A549 (cell line): Measurements from ENCODE around the gene LRP1. TPM values are rescaled to one million over a fixed set of nuclear protein-coding genes. Genes with fewer than 3 reads are reported as not detected.

Experiments used
- ATAC-seq, 2 experiments: fragments of 200-7000 bp in 1 of 2; fragments of >200 bp in 1 of 2; cut with Nextera tagmentation in 1 of 2; cut with Tn5 transposase in 1 of 2; 3 replicates each; pipeline versions ENCODE4 v1.8.0 to v1.9.1; 2018 to 2020; ENCODE audit warnings: mild to moderate bottlenecking in 1 of 2, moderate library complexity in 1 of 2
- CTCF ChIA-PET: fragments of 300-600 bp; sonication (Branson Sonifier 250); formaldehyde crosslinking; extraction: SDS; loops from one replicate; lab custom pipeline; 2021; ENCODE audit warnings: antibody characterized with exemption, inconsistent platforms; lab: Yijun Ruan, JAX
- POLR2A ChIA-PET: fragments of 350-600 bp; formaldehyde crosslinking; extraction: SDS; loops from one replicate; lab custom pipeline; 2021; ENCODE audit warnings: antibody characterized with exemption, inconsistent platforms; lab: Yijun Ruan, JAX
- DNase-seq, 2 experiments: peaks; one replicate each; pipeline versions ENCODE4 v3.0.0 to v3.0.0-alpha.2; 2011 to 2016; ENCODE audit warnings: low read depth in 1 of 2, low spot score in 1 of 2
- FAIRE-seq: peaks from 2 replicates; lab custom pipeline; 2011; peaks lifted over from hg19 to GRCh38; lab: Jason Lieb, UNC
- H3K27ac ChIP-seq, 2 experiments: fragments of >200 bp; sonication (Bioruptor Twin); formaldehyde crosslinking; 3 replicates each; pipeline ENCODE4 v1.5.1; 2016 to 2017
- H3K4me1 ChIP-seq: fragments of >200 bp; sonication (Bioruptor Twin); formaldehyde crosslinking; 3 replicates; pipeline ENCODE4 v1.6.1; 2016
- H3K4me2 ChIP-seq: fragments of >200 bp; sonication (Bioruptor Twin); formaldehyde crosslinking; 3 replicates; pipeline ENCODE4 v1.6.1; 2016
- H3K4me3 ChIP-seq: fragments of >200 bp; sonication (Bioruptor Twin); formaldehyde crosslinking; 3 replicates; pipeline ENCODE4 v1.5.1; 2016
- H3K9me3 ChIP-seq: fragments of >200 bp; sonication (Bioruptor Twin); formaldehyde crosslinking; 3 replicates; pipeline ENCODE4 v1.6.1; 2016
- ELK1 ChIP-seq: fragments of 150-350 bp; IDR thresholded peaks from 2 replicates; pipeline ENCODE4 v1.6.1; 2014; ENCODE audit warnings: low read depth, mild to moderate bottlenecking, low read length
- ESRRA ChIP-seq: fragments of 150-350 bp; IDR thresholded peaks from 2 replicates; pipeline ENCODE4 v1.6.1; 2014; ENCODE audit warnings: mild to moderate bottlenecking, low read length, borderline replicate concordance
- FOSL2 ChIP-seq, 2 experiments: fragments of 450-650 bp in 1 of 2; fragments of >200 bp in 1 of 2; sonication (Bioruptor Twin) in 1 of 2; formaldehyde crosslinking; IDR thresholded peaks; 2 replicates each; pipeline versions ENCODE4 v1.5.0 to v1.6.1; 2016 to 2020; ENCODE audit warnings: mild to moderate bottlenecking in 1 of 2, moderate library complexity in 1 of 2
- HDAC2 ChIP-seq: fragments of 200-600 bp; sonication (generic); IDR thresholded peaks from 2 replicates; pipeline ENCODE4 v1.6.1; 2016
- HMGXB4 ChIP-seq: fragments of 250-450 bp; sonication (Bioruptor Pico); IDR thresholded peaks from 2 replicates; pipeline ENCODE4 v1.5.0; 2021; ENCODE audit warnings: mild to moderate bottlenecking, moderate library complexity, borderline replicate concordance
- HOXA7 ChIP-seq: fragments of 250-450 bp; sonication (Bioruptor Pico); IDR thresholded peaks from 2 replicates; pipeline ENCODE4 v1.5.0; 2020; ENCODE audit warnings: mild to moderate bottlenecking, moderate library complexity
- KDM1A ChIP-seq: fragments of 200-600 bp; sonication (generic); IDR thresholded peaks from 2 replicates; pipeline ENCODE4 v1.6.1; 2016; ENCODE audit warnings: low read depth, mild to moderate bottlenecking
- MAFK ChIP-seq: fragments of 450-650 bp; IDR thresholded peaks from 2 replicates; pipeline ENCODE4 v1.6.1; 2014; ENCODE audit not compliant: partially characterized antibody
- NFE2L2 ChIP-seq: fragments of 150-350 bp; conservative IDR thresholded peaks from 2 replicates; pipeline ENCODE4 v1.6.1; 2014; ENCODE audit warnings: low read length
- NPAS2 ChIP-seq: fragments of 250-450 bp; sonication (Bioruptor Pico); IDR thresholded peaks from 2 replicates; pipeline ENCODE4 v1.8.0; 2022; ENCODE audit warnings: mild to moderate bottlenecking, moderate library complexity, borderline replicate concordance
- PBX3 ChIP-seq: IDR thresholded peaks from 2 replicates; pipeline ENCODE4 v1.6.1; 2012
- PHF8 ChIP-seq: fragments of 200-600 bp; sonication (generic); IDR thresholded peaks from 2 replicates; pipeline ENCODE4 v1.6.1; 2016; ENCODE audit warnings: low read depth, mild to moderate bottlenecking, antibody characterized with exemption, moderate library complexity, borderline replicate concordance
- RFX5 ChIP-seq: fragments of 450-650 bp; IDR thresholded peaks from 2 replicates; pipeline ENCODE4 v1.7.1; 2014; ENCODE audit warnings: antibody characterized with exemption, mild to moderate bottlenecking, moderate library complexity
- SREBF2 ChIP-seq: fragments of 450-650 bp; IDR thresholded peaks from 2 replicates; pipeline ENCODE4 v1.6.1; 2014; ENCODE audit warnings: mild to moderate bottlenecking, moderate library complexity
- TP53 ChIP-seq: fragments of 250-450 bp; sonication (Bioruptor Pico); IDR thresholded peaks from 2 replicates; pipeline ENCODE4 v1.5.0; 2021; ENCODE audit warnings: mild to moderate bottlenecking, moderate library complexity
- ZNF302 ChIP-seq: fragments of 250-450 bp; sonication (Bioruptor Pico); IDR thresholded peaks from 2 replicates; pipeline ENCODE4 v1.9.0; 2021; ENCODE audit warnings: inconsistent platforms, mild to moderate bottlenecking, moderate library complexity
- ZSCAN20 ChIP-seq: fragments of 250-450 bp; sonication (Bioruptor Pico); IDR thresholded peaks from 2 replicates; pipeline ENCODE4 v1.8.0; 2022; ENCODE audit warnings: mild to moderate bottlenecking, moderate library complexity
- WGBS: methylation state at CpG from one replicate; pipeline ENCODE4 v1.1.6; 2017; ENCODE audit errors: missing lambda C conversion rate; 5-methylcytosine and 5-hydroxymethylcytosine counted together
- polyA plus RNA-seq, 4 experiments: library from polyadenylated mRNA; depleted of rRNA in 3 of 4; stranded (reverse); fragments of >200 nt; fragmentation: RNase III in 1 of 4; extraction: RNeasy Plus Mini Kit Qiagen cat#74134 plus additional on column Dnase treatment in 1 of 4; gene quantifications; 2 replicates in 3 of 4; 3 replicates in 1 of 4; pipeline ENCODE4 v1.2.3, GENCODE V29; 2011 to 2017
- TF ChIP-seq, protein P1 (sequence below): fragments of 250-450 bp; sonication (Bioruptor Pico); IDR thresholded peaks from 2 replicates; pipeline ENCODE4 v1.5.0; 2020; ENCODE audit warnings: low read depth, mild to moderate bottlenecking, moderate library complexity
- TF ChIP-seq, protein P2 (sequence below): fragments of >200 bp; sonication (Bioruptor Twin); formaldehyde crosslinking; IDR thresholded peaks from 3 replicates; pipeline ENCODE4 v1.6.1; 2016
- TF ChIP-seq, protein P3 (sequence below): IDR thresholded peaks from 2 replicates; pipeline ENCODE4 v1.6.1; 2012
- TF ChIP-seq, protein P4 (sequence below): fragments of >200 bp; sonication (Bioruptor Twin); formaldehyde crosslinking; IDR thresholded peaks from 2 replicates; pipeline ENCODE4 v1.6.1; 2016
- TF ChIP-seq, protein P5 (sequence below): fragments of 450-650 bp; IDR thresholded peaks from 2 replicates; pipeline ENCODE4 v1.6.1; 2014; ENCODE audit warnings: antibody characterized with exemption
- TF ChIP-seq, protein P6 (sequence below): fragments of >200 bp; sonication (Bioruptor Twin); formaldehyde crosslinking; IDR thresholded peaks from 3 replicates; pipeline ENCODE4 v1.5.1; 2016

Gene LRP1
- polyA plus RNA-seq, 2 of the 4 experiments (the other 2 are of a cell fraction), result 5.6 to 9.4 TPM

- DNase-seq (no peak), FAIRE-seq (no peak), ATAC-seq (no peak)
- Histone ChIP-seq H3K4me2 (no peak overlapping the region), H3K4me1 (peaks cover 25% of the 10 kb centered on the region), H3K4me3 (no peak overlapping the region), H3K9me3 (no peaks in the 10 kb centered on the region), H3K27ac (no peak overlapping the region)
- POLR2A ChIA-PET, result no interaction called here
- 84% methylated on average over 27 of the region's 27 CpGs for WGBS
- TF ChIP-seq, protein P1, sequence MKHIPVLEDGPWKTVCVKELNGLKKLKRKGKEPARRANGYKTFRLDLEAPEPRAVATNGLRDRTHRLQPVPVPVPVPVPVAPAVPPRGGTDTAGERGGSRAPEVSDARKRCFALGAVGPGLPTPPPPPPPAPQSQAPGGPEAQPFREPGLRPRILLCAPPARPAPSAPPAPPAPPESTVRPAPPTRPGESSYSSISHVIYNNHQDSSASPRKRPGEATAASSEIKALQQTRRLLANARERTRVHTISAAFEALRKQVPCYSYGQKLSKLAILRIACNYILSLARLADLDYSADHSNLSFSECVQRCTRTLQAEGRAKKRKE, result no peak
- no peak for TF ChIP-seq MAFK
- no peak for TF ChIP-seq TP53 (CRISPR knock-in tag)
- no peak for TF ChIP-seq HDAC2
- no peak for TF ChIP-seq NPAS2 (CRISPR knock-in tag)
- no peak for TF ChIP-seq PHF8
- no peak for TF ChIP-seq FOSL2 (IDR thresholded peaks at IDR 0.05)
- no peak for TF ChIP-seq FOSL2 (CRISPR knock-in tag; IDR thresholded peaks at IDR 0.05)
- no peak for TF ChIP-seq ZNF302 (CRISPR knock-in tag)
- TF ChIP-seq NFE2L2, result no peak
- no peak for TF ChIP-seq ELK1
- no peak for TF ChIP-seq RFX5
- TF ChIP-seq, protein P2, sequence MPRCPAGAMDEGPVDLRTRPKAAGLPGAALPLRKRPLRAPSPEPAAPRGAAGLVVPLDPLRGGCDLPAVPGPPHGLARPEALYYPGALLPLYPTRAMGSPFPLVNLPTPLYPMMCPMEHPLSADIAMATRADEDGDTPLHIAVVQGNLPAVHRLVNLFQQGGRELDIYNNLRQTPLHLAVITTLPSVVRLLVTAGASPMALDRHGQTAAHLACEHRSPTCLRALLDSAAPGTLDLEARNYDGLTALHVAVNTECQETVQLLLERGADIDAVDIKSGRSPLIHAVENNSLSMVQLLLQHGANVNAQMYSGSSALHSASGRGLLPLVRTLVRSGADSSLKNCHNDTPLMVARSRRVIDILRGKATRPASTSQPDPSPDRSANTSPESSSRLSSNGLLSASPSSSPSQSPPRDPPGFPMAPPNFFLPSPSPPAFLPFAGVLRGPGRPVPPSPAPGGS, result no peak
- no peak for TF ChIP-seq SREBF2
- no peak for TF ChIP-seq PBX3
- no peak for TF ChIP-seq HOXA7 (CRISPR knock-in tag)
- no peak for TF ChIP-seq ZSCAN20 (CRISPR knock-in tag)
- no peak for TF ChIP-seq KDM1A
- CTCF ChIA-PET, result interaction anchor here (1.2 to 8.5 kb wide), 13 partner anchors 10 to 246 kb away, joined by 3 to 615 read pairs (median 17); partner anchors contain the start of genes GLI1, INHBE, SHMT2 and STAT6
Observed at GRCh38 chr12:57211791-57212700, 83.8 kb downstream of the LRP1 start.

GRCh38 chr12:57212701-57213057, 84.4 kb downstream of the LRP1 start:
- 81% methylated on average over 7 of the region's 7 CpGs for WGBS
- POLR2A ChIA-PET, result interaction anchor here (2.2 kb wide), 1 partner anchor 27 kb away, joined by 11 read pairs; no protein-coding TSS in a partner anchor
- peak overlapping the region in 1 of 2 experiments; percentile 56; a peak in 1 of 6 replicates for H3K27ac ChIP-seq
- peaks cover 31% of the 10 kb centered on the region for H3K4me1 ChIP-seq
- DNase-seq, result no peak
- FAIRE-seq, result no peak
- H3K4me2 ChIP-seq, result no peak overlapping the region; the same call in 2 of the 3 replicates
- no peak for ATAC-seq
- no peak for TF ChIP-seq HMGXB4 (CRISPR knock-in tag)
- TF ChIP-seq, protein P3, sequence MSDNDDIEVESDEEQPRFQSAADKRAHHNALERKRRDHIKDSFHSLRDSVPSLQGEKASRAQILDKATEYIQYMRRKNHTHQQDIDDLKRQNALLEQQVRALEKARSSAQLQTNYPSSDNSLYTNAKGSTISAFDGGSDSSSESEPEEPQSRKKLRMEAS, result no peak
- TF ChIP-seq, protein P4, sequence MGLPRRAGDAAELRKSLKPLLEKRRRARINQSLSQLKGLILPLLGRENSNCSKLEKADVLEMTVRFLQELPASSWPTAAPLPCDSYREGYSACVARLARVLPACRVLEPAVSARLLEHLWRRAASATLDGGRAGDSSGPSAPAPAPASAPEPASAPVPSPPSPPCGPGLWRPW, result no peak
- TF ChIP-seq KDM1A, result no peak
- no peak for TF ChIP-seq ESRRA
- no peak for TF ChIP-seq FOSL2 (IDR thresholded peaks at IDR 0.05)
- no peak for TF ChIP-seq FOSL2 (CRISPR knock-in tag; IDR thresholded peaks at IDR 0.05)
- TF ChIP-seq, protein P5, sequence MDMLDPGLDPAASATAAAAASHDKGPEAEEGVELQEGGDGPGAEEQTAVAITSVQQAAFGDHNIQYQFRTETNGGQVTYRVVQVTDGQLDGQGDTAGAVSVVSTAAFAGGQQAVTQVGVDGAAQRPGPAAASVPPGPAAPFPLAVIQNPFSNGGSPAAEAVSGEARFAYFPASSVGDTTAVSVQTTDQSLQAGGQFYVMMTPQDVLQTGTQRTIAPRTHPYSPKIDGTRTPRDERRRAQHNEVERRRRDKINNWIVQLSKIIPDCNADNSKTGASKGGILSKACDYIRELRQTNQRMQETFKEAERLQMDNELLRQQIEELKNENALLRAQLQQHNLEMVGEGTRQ, result no peak
- TF ChIP-seq, protein P6, sequence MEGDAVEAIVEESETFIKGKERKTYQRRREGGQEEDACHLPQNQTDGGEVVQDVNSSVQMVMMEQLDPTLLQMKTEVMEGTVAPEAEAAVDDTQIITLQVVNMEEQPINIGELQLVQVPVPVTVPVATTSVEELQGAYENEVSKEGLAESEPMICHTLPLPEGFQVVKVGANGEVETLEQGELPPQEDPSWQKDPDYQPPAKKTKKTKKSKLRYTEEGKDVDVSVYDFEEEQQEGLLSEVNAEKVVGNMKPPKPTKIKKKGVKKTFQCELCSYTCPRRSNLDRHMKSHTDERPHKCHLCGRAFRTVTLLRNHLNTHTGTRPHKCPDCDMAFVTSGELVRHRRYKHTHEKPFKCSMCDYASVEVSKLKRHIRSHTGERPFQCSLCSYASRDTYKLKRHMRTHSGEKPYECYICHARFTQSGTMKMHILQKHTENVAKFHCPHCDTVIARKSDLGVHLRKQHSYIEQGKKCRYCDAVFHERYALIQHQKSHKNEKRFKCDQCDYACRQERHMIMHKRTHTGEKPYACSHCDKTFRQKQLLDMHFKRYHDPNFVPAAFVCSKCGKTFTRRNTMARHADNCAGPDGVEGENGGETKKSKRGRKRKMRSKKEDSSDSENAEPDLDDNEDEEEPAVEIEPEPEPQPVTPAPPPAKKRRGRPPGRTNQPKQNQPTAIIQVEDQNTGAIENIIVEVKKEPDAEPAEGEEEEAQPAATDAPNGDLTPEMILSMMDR, result no peak
- no peak for TF ChIP-seq NPAS2 (CRISPR knock-in tag)
- CTCF ChIA-PET, result interaction anchor here (0.6 to 8.5 kb wide), 17 partner anchors 11 to 502 kb away, joined by 3 to 615 read pairs (median 10); partner anchors contain the start of genes GLI1, INHBE, SHMT2 and STAT6
- H3K4me3 ChIP-seq, result no peak overlapping the region
- no peaks in the 10 kb centered on the region for H3K9me3 ChIP-seq
